Left lung (tissue), 10 donors: ENCODE data around the gene RIMS4. TPM values are rescaled to one million over a fixed set of nuclear protein-coding genes. Genes with fewer than 3 reads are reported as not detected.

Experiments used
- ATAC-seq: fragments of 200-7000 bp; cut with Tn5 transposase; one replicate; pipeline ENCODE4 v1.9.1; 2020; ENCODE audit warnings: moderate library complexity
- DNase-seq, 4 donors: peaks; one replicate each; pipeline ENCODE4 v3.0.0-alpha.2; 2013 to 2020
- H3K27ac ChIP-seq, 2 donors: fragments of 200-600 bp; sonication (generic) in 1 of 2; one replicate each; pipeline versions ENCODE4 v1.5.0 to v1.8.0; 2020 to 2021
- H3K27me3 ChIP-seq, 2 donors: fragments of 200-600 bp; sonication (generic) in 1 of 2; one replicate each; pipeline versions ENCODE4 v1.5.0 to v1.8.0; 2020 to 2021
- H3K36me3 ChIP-seq, 2 donors: fragments of 200-600 bp; sonication (generic) in 1 of 2; one replicate each; pipeline versions ENCODE4 v1.5.0 to v1.8.0; 2020 to 2021
- H3K4me1 ChIP-seq, 2 donors: fragments of 200-600 bp; one replicate each; pipeline ENCODE4 v1.8.0; 2021
- H3K4me3 ChIP-seq, 2 donors: fragments of 200-600 bp; sonication (generic) in 1 of 2; one replicate each; pipeline versions ENCODE4 v1.5.0 to v1.8.0; 2020 to 2021; ENCODE audit warnings: mild to moderate bottlenecking in 1 of 2
- H3K9me3 ChIP-seq, 2 donors: fragments of 200-600 bp; sonication (generic) in 1 of 2; one replicate each; pipeline versions ENCODE4 v1.5.0 to v1.8.0; 2020 to 2021
- CTCF ChIP-seq, 2 donors: fragments of 200-600 bp; sonication (generic) in 1 of 2; IDR thresholded peaks; one replicate each; pipeline versions ENCODE4 v1.5.0 to v1.8.0; 2021; ENCODE audit warnings: antibody characterized with exemption in 2 of 2
- intact Hi-C, 2 donors: fragments of 100-400 bp; cut with DNase I; formaldehyde crosslinking; loops; one replicate each; pipeline versions ENCODE4 v1.11.2 to v1.14.2; 2022
- polyA plus RNA-seq, 6 donors: library from polyadenylated mRNA; unstranded; fragments of 120-200 nt; gene quantifications; one replicate each; pipeline ENCODE4 v1.2.1, GENCODE V29; 2013; ENCODE audit not compliant: insufficient read length in 6 of 6
- total RNA-seq, 2 donors: library from RNA; stranded (reverse); fragmentation: NEBNext Ultra II Directional; extraction: Animal tissue kit (Norgen Biotek cat#: 25700); gene quantifications; one replicate each; pipeline ENCODE4 v1.2.1, GENCODE V29; 2021
- donor health status: DM: no; HTN: yes; CAD: no.
- donor health status: DM: no; HTN: no; CAD: no.

The RIMS4 gene
- total and polyA plus RNA-seq, 8 donors = 0.47 to 6.3 (median 4.1) TPM

DNA sequence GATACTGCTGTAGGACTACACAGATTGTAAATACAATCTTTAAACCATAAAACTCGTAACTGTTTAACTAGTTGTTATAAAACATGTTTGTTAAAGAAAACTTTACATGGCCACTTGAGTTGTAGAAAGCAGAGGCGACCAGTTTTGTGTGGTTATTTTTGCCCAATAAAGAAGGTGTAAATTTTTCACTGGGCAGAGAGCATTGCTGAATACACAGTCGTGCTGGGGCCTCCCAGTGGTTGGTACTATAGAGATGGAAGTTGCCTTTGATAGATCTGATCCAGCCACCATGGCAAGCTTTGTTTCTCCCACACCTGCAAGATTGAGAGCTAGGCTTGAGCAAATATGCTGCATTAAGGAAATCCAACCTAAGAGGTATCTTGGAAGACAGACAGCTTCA, 41.2 kb upstream of the RIMS4 start:
- no peaks in the 10 kb centered on the region for H3K36me3 ChIP-seq
- peaks cover 0 to 9% of the 10 kb centered on the region in 2 donors for H3K27me3 ChIP-seq
- H3K9me3 ChIP-seq = no peaks in the 10 kb centered on the region
- no peak for DNase-seq
- H3K4me1 ChIP-seq = no peaks in the 10 kb centered on the region
- ATAC-seq = no peak
- intact Hi-C loops = no loop called here
- H3K4me3 ChIP-seq = no peak overlapping the region
- no peak for TF ChIP-seq CTCF (IDR thresholded peaks at IDR 0.05)
- no peak overlapping the region for H3K27ac ChIP-seq

- DNase-seq = no peak
- H3K4me1 ChIP-seq = no peaks in the 10 kb centered on the region
- intact Hi-C loops = no loop called here
- peaks cover 0 to 9% of the 10 kb centered on the region in 2 donors for H3K27me3 ChIP-seq
- no peak overlapping the region for H3K27ac ChIP-seq
- no peak for ATAC-seq
- no peak for TF ChIP-seq CTCF (IDR thresholded peaks at IDR 0.05)
- H3K4me3 ChIP-seq = no peak overlapping the region
- H3K9me3 ChIP-seq = no peaks in the 10 kb centered on the region
- H3K36me3 ChIP-seq = no peaks in the 10 kb centered on the region
Measured at GRCh38 chr20:44850837-44851236, 40.5 kb upstream of the RIMS4 start.

- no peaks in the 10 kb centered on the region for H3K4me1 ChIP-seq
- no peak overlapping the region for H3K4me3 ChIP-seq
- no peak for TF ChIP-seq CTCF (IDR thresholded peaks at IDR 0.05)
- ATAC-seq (no peak), DNase-seq (no peak)
- H3K9me3 ChIP-seq = no peaks in the 10 kb centered on the region
- H3K27ac ChIP-seq = no peak overlapping the region
- no peaks in the 10 kb centered on the region for H3K36me3 ChIP-seq
- peaks cover 0 to 9% of the 10 kb centered on the region in 2 donors for H3K27me3 ChIP-seq
- intact Hi-C loops = no loop called here
Measured at GRCh38 chr20:44850272-44850671, 39.9 kb upstream of the RIMS4 start.

- ATAC-seq (no peak), DNase-seq (no peak)
- H3K27ac ChIP-seq = no peak overlapping the region
- no peaks in the 10 kb centered on the region for H3K4me1 ChIP-seq
- intact Hi-C loops = no loop called here
- no peaks in the 10 kb centered on the region for H3K36me3 ChIP-seq
- H3K4me3 ChIP-seq = no peak overlapping the region
- no peak for TF ChIP-seq CTCF (IDR thresholded peaks at IDR 0.05)
- H3K9me3 ChIP-seq = no peaks in the 10 kb centered on the region
- H3K27me3 ChIP-seq = peaks cover 0 to 11% of the 10 kb centered on the region in 2 donors
Measured at GRCh38 chr20:44849703-44850102, 39.4 kb upstream of the RIMS4 start.

GRCh38 chr20:44848254-44849015, 38.1 kb upstream of the RIMS4 start:
- H3K36me3 ChIP-seq = no peaks in the 10 kb centered on the region
- no peaks in the 10 kb centered on the region for H3K4me1 ChIP-seq
- H3K27ac ChIP-seq = no peak overlapping the region
- ATAC-seq = no peak
- no peak for TF ChIP-seq CTCF (IDR thresholded peaks at IDR 0.05)
- H3K9me3 ChIP-seq = no peaks in the 10 kb centered on the region
- intact Hi-C loops = no loop called here
- peaks cover 0 to 21% of the 10 kb centered on the region in 2 donors for H3K27me3 ChIP-seq
- no peak overlapping the region for H3K4me3 ChIP-seq
- DNase-seq = no peak
